WTC11 (cell line): Measurements from ENCODE around the gene KRT12.

Source experiments
- CREB1 ChIP-seq: sonication (generic); formaldehyde crosslinking; IDR thresholded peaks from 2 replicates; pipeline ENCODE4 v1.8.0; 2023; ENCODE audit warnings: mild to moderate bottlenecking, missing genetic modification reagents
- ESRRA ChIP-seq: sonication (generic); formaldehyde crosslinking; IDR thresholded peaks from 2 replicates; pipeline ENCODE4 v1.8.1; 2022; ENCODE audit warnings: mild to moderate bottlenecking, missing genetic modification reagents, borderline replicate concordance
- MYBL2 ChIP-seq: sonication (generic); formaldehyde crosslinking; IDR thresholded peaks from 2 replicates; pipeline ENCODE4 v1.8.1; 2023; ENCODE audit warnings: mild to moderate bottlenecking, moderate library complexity, missing genetic modification reagents
- RELA ChIP-seq: sonication (generic); formaldehyde crosslinking; IDR thresholded peaks from 2 replicates; pipeline ENCODE4 v1.8.1; 2022; ENCODE audit warnings: missing genetic modification reagents, mild to moderate bottlenecking, borderline replicate concordance
- RORB ChIP-seq: fragments of 250-450 bp; sonication (Bioruptor Pico); IDR thresholded peaks from 2 replicates; pipeline ENCODE4 v1.9.0; 2021; ENCODE audit warnings: mild to moderate bottlenecking
- TF ChIP-seq, protein P1 (sequence below): fragments of 200-600 bp; IDR thresholded peaks from 2 replicates; pipeline ENCODE4 v1.8.0; 2022; ENCODE audit warnings: antibody characterized with exemption
- TF ChIP-seq, protein P2 (sequence below): sonication (generic); formaldehyde crosslinking; IDR thresholded peaks from 2 replicates; pipeline ENCODE4 v1.8.0; 2023; ENCODE audit warnings: missing genetic modification reagents

DNA sequence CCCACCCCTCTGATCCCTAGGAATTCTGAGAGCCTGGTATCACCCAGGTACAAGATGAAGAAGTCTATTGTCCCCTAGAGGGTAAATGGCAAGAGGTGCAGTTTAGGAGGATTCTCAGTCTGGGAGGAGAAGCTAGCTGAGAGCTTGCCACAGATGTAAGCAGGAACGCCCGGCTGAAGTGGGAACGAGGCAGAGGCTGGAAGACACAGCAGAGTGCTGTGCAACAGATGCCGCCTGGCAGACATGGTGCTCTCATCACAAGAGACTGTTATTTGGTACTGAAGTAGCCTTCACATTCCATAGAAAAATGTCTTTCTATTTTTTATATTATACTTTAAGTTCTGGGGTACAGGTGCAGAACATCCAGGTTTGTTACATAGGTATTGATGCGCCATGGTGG lies 38.3 kb upstream of the KRT12 start:
- TF ChIP-seq, protein P1, sequence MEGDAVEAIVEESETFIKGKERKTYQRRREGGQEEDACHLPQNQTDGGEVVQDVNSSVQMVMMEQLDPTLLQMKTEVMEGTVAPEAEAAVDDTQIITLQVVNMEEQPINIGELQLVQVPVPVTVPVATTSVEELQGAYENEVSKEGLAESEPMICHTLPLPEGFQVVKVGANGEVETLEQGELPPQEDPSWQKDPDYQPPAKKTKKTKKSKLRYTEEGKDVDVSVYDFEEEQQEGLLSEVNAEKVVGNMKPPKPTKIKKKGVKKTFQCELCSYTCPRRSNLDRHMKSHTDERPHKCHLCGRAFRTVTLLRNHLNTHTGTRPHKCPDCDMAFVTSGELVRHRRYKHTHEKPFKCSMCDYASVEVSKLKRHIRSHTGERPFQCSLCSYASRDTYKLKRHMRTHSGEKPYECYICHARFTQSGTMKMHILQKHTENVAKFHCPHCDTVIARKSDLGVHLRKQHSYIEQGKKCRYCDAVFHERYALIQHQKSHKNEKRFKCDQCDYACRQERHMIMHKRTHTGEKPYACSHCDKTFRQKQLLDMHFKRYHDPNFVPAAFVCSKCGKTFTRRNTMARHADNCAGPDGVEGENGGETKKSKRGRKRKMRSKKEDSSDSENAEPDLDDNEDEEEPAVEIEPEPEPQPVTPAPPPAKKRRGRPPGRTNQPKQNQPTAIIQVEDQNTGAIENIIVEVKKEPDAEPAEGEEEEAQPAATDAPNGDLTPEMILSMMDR = no peak
- TF ChIP-seq MYBL2 (CRISPR knock-in tag) (no peak), CREB1 (no peak), ESRRA (CRISPR knock-in tag) (no peak), RELA (CRISPR knock-in tag) (no peak), RORB (CRISPR knock-in tag) (no peak)
- TF ChIP-seq, protein P2, sequence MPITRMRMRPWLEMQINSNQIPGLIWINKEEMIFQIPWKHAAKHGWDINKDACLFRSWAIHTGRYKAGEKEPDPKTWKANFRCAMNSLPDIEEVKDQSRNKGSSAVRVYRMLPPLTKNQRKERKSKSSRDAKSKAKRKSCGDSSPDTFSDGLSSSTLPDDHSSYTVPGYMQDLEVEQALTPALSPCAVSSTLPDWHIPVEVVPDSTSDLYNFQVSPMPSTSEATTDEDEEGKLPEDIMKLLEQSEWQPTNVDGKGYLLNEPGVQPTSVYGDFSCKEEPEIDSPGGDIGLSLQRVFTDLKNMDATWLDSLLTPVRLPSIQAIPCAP (CRISPR knock-in tag) = no peak
